PC-3 (cell line): ENCODE measurements around the gene ATAD3B. TPM values are rescaled to one million over a fixed set of nuclear protein-coding genes. Genes with fewer than 3 reads are reported as not detected.

Experiments
- ATAC-seq: fragments of 200-7000 bp; cut with Tn5 transposase; 2 replicates; pipeline ENCODE4 v1.9.1; 2020; ENCODE audit warnings: mild to moderate bottlenecking, moderate library complexity
- BruUV-seq: library from RNA; stranded (reverse); fragments of 400-500 nt; replicated peaks from 2 replicates; lab custom pipeline; 2021; lab: Mats Ljungman, UMichigan
- CTCF ChIA-PET: fragments of 300-600 bp; sonication (Branson Sonifier 250); formaldehyde crosslinking; loops from one replicate; lab custom pipeline; 2022; ENCODE audit warnings: antibody characterized with exemption; lab: Charles Lee
- POLR2A ChIA-PET: fragments of 300-600 bp; sonication (Branson Sonifier 250); formaldehyde crosslinking; loops from one replicate; lab custom pipeline; 2022; ENCODE audit warnings: antibody characterized with exemption; ENCODE audit not compliant: unreplicated experiment; lab: Charles Lee
- DNase-seq: peaks from one replicate; pipeline ENCODE4 v3.0.0-alpha.2; 2015
- H2AFZ ChIP-seq: fragments of 300-600 bp; sonication (generic); 2 replicates; pipeline ENCODE4 v1.6.0; 2016; ENCODE audit warnings: antibody characterized with exemption, low read length
- H3F3A ChIP-seq: fragments of 300-600 bp; sonication (generic); one replicate; pipeline ENCODE4 v1.6.0; 2017; ENCODE audit warnings: antibody characterized with exemption, low read length, control low read depth, mild to moderate bottlenecking; ENCODE audit not compliant: unreplicated experiment
- H3K27ac ChIP-seq: fragments of 300-600 bp; sonication (generic); 2 replicates; pipeline ENCODE4 v1.5.1; 2016; ENCODE audit warnings: mild to moderate bottlenecking, low read length
- H3K27me3 ChIP-seq: fragments of 300-600 bp; sonication (generic); 2 replicates; pipeline ENCODE4 v1.6.1; 2016; ENCODE audit warnings: low read length, mixed read lengths
- H3K36me3 ChIP-seq: fragments of 300-600 bp; sonication (generic); 2 replicates; pipeline ENCODE4 v1.6.1; 2016; ENCODE audit warnings: low read depth, mixed run types, low read length, mixed read lengths
- H3K4me1 ChIP-seq: fragments of 300-600 bp; sonication (generic); 2 replicates; pipeline ENCODE4 v1.5.1; 2016; ENCODE audit warnings: low read length; ENCODE audit not compliant: insufficient read depth
- H3K4me2 ChIP-seq: fragments of 300-600 bp; sonication (generic); 2 replicates; pipeline ENCODE4 v1.6.0; 2016; ENCODE audit warnings: low read length
- H3K4me3 ChIP-seq: fragments of 300-600 bp; sonication (generic); 2 replicates; pipeline ENCODE4 v1.5.1; 2016; ENCODE audit warnings: mild to moderate bottlenecking, low read length, mixed read lengths
- H3K79me2 ChIP-seq: fragments of 300-600 bp; sonication (generic); 2 replicates; pipeline ENCODE4 v1.6.1; 2017; ENCODE audit warnings: low read length, mixed read lengths
- H3K9ac ChIP-seq: fragments of 300-600 bp; sonication (generic); 2 replicates; pipeline ENCODE4 v1.6.0; 2016; ENCODE audit warnings: mild to moderate bottlenecking, low read length
- H3K9me2 ChIP-seq: fragments of 300-600 bp; sonication (generic); replicated peaks from 2 replicates; pipeline ENCODE4 v1.6.1; 2016; ENCODE audit warnings: mixed run types, low read length, mixed read lengths
- H3K9me3 ChIP-seq: fragments of 300-600 bp; sonication (generic); 2 replicates; pipeline ENCODE4 v1.6.1; 2016; ENCODE audit warnings: low read length, mixed read lengths
- H4K20me1 ChIP-seq: fragments of 300-600 bp; sonication (generic); 2 replicates; pipeline ENCODE4 v1.6.1; 2016; ENCODE audit warnings: low read length, mixed read lengths
- CTCF ChIP-seq: fragments of 300-600 bp; sonication (generic); conservative IDR thresholded peaks from 2 replicates; pipeline ENCODE4 v1.5.1; 2017; ENCODE audit warnings: antibody characterized with exemption, low read depth, mild to moderate bottlenecking, low read length
- EZH2 ChIP-seq: fragments of 300-600 bp; sonication (generic); IDR thresholded peaks from one replicate; pipeline ENCODE4 v1.6.1; 2017; ENCODE audit warnings: antibody characterized with exemption, mild to moderate bottlenecking, low read length; ENCODE audit not compliant: unreplicated experiment
- EZH2phosphoT487 ChIP-seq: fragments of 300-600 bp; sonication (generic); IDR thresholded peaks from 2 replicates; pipeline ENCODE4 v1.6.1; 2018; ENCODE audit warnings: mild to moderate bottlenecking, antibody characterized with exemption, low read length, borderline replicate concordance
- intact Hi-C: fragments of 100-400 bp; cut with micrococcal nuclease; formaldehyde crosslinking; loops from 2 replicates; pipeline ENCODE4 v1.9.0; 2023
- total RNA-seq: library from RNA; depleted of rRNA; stranded (reverse); fragments of >200 nt; gene quantifications from 2 replicates; pipeline ENCODE4 v1.2.3, GENCODE V29; 2014

Gene ATAD3B
- total RNA-seq, 1 experiment from 2014 or later: 140 TPM

- Histone ChIP-seq H3K79me2 (no peaks in the 10 kb centered on the region), H4K20me1 (no peaks in the 10 kb centered on the region), H3K9ac (no peak overlapping the region), H2AFZ (no peak overlapping the region), H3K27me3 (no peaks in the 10 kb centered on the region), H3K4me3 (no peak overlapping the region), H3K4me1 (peaks cover 4% of the 10 kb centered on the region), H3F3A (no peaks in the 10 kb centered on the region), H3K9me2 (no peaks in the 10 kb centered on the region), H3K36me3 (no peaks in the 10 kb centered on the region), H3K27ac (no peak overlapping the region), H3K9me3 (no peaks in the 10 kb centered on the region), H3K4me2 (no peak overlapping the region)
- POLR2A ChIA-PET: no interaction called here
- intact Hi-C loops: no loop called here
- TF ChIP-seq CTCF: no peak
- ATAC-seq: no peak
- CTCF ChIA-PET: no interaction called here
- no TSS peak for BruUV-seq
- no peak for DNase-seq
These were observed 10.9 kb upstream of the ATAD3B start for GRCh38 chr1:1460540-1461130.

GRCh38 chr1:1461721-1462317 lies 9.7 kb upstream of the ATAD3B start:
- ChIA-PET POLR2A (interaction anchor here (0.6 kb wide), 1 partner anchor 87 kb away, joined by 4 read pairs; the partner anchor contains the start of gene AURKAIP1), CTCF (no interaction called here)
- Histone ChIP-seq H3K4me2 (no peak overlapping the region), H3K4me3 (no peak overlapping the region), H3K36me3 (no peaks in the 10 kb centered on the region), H3K9me2 (no peaks in the 10 kb centered on the region), H3K27me3 (no peaks in the 10 kb centered on the region), H3K27ac (no peak overlapping the region), H3F3A (no peaks in the 10 kb centered on the region), H2AFZ (no peak overlapping the region), H3K9me3 (no peaks in the 10 kb centered on the region), H3K4me1 (peaks cover 4% of the 10 kb centered on the region), H3K9ac (no peak overlapping the region), H4K20me1 (no peaks in the 10 kb centered on the region), H3K79me2 (no peaks in the 10 kb centered on the region)
- no peak for TF ChIP-seq EZH2phosphoT487
- TF ChIP-seq CTCF: no peak
- no peak for TF ChIP-seq EZH2
- intact Hi-C loops: no loop called here
- DNase-seq (peak; percentile 37), ATAC-seq (peak; percentile 64)
- BruUV-seq: no TSS peak

DNA sequence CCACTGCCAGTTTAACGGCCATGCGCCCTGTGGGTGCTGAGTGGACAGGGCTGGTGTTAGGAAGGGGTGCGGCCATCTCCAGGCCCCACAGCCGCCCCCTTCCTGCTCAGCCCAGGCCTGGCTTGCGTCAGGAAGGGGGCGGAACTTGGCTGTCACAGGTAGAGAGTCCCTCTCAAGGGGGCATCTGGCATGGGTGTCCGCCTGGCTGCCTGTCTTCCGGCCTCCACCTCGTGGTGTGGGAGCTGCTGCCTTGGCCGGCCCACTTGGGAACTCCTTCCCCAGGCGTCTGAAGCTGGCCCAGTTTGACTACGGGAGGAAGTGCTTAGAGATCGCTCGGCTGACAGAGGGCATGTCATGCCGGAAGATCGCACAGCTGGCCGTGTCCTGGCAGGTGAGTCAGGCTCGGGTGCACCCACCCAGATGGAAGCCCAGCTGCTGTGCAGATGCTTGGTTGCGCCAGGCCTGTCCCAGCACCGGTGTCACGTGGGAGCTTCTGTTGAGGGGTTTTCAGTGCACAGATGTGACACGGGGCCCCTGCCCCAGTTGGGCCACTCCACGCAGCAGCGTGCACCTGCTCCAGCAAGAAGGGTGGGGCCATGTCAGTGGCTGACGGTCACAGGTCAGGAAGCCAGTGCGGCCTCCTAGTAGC lies 9.1 kb upstream of the ATAD3B start:
- H3F3A ChIP-seq: no peaks in the 10 kb centered on the region
- no peak overlapping the region for H3K4me2 ChIP-seq
- H3K36me3 ChIP-seq: no peaks in the 10 kb centered on the region
- no peak overlapping the region for H3K4me3 ChIP-seq
- DNase-seq: no peak
- TF ChIP-seq EZH2 (no peak), CTCF (no peak), EZH2phosphoT487 (no peak)
- peak; percentile 61 for ATAC-seq
- H3K9me3 ChIP-seq: no peaks in the 10 kb centered on the region
- H2AFZ ChIP-seq: no peak overlapping the region
- H3K79me2 ChIP-seq: no peaks in the 10 kb centered on the region
- H4K20me1 ChIP-seq: no peaks in the 10 kb centered on the region
- ChIA-PET POLR2A (interaction anchor here (0.6 kb wide), 1 partner anchor 87 kb away, joined by 4 read pairs; the partner anchor contains the start of gene AURKAIP1), CTCF (no interaction called here)
- H3K9ac ChIP-seq: no peak overlapping the region
- no TSS peak for BruUV-seq
- H3K27me3 ChIP-seq: no peaks in the 10 kb centered on the region
- H3K4me1 ChIP-seq: peaks cover 4% of the 10 kb centered on the region
- no peaks in the 10 kb centered on the region for H3K9me2 ChIP-seq
- intact Hi-C loops: no loop called here
- H3K27ac ChIP-seq: no peak overlapping the region
